Measurements from ENCODE around the gene ZNF33A.

ZNF33A gene

GRCh38 chr10:38093816-38094157 lies 83.3 kb downstream of the ZNF33A start:
- TF ChIP-seq CTCF (IDR thresholded peaks at IDR 0.05): no peak
- no peak overlapping the region for H3K27ac Mint-ChIP-seq
- H3K27me3 Mint-ChIP-seq (ENCODE audit: low read depth, poor library complexity): peaks cover 7% of the 10 kb centered on the region
- H3K9me3 Mint-ChIP-seq: peaks cover 76% of the 10 kb centered on the region
- H3K4me1 Mint-ChIP-seq: peaks cover 10% of the 10 kb centered on the region
- H3K4me3 Mint-ChIP-seq: peak overlapping the region; percentile 82
- H3K36me3 Mint-ChIP-seq (ENCODE audit: low read depth): peaks cover 47% of the 10 kb centered on the region
- DNase-seq: no peak

GRCh38 chr10:38094158-38094926 lies 83.9 kb downstream of the ZNF33A start, which contains the start of gene ZNF37A:
Gene ZNF37A, plus strand, starts transcription at chr10:38094337. Its CDS starts 2,281 bp downstream, at chr10:38096618.
- Mint-ChIP-seq H3K36me3 (ENCODE audit: low read depth) (peaks cover 53% of the 10 kb centered on the region), H3K4me3 (peak within 1 kb of the TSS; percentile 82), H3K27ac (peak within 1 kb of the TSS; percentile 69), H3K4me1 (peaks cover 10% of the 10 kb centered on the region), H3K27me3 (ENCODE audit: low read depth, poor library complexity) (peaks cover 7% of the 10 kb centered on the region), H3K9me3 (peaks cover 80% of the 10 kb centered on the region)
- no peak for TF ChIP-seq CTCF (IDR thresholded peaks at IDR 0.05)
- peak; percentile 75 for DNase-seq

GRCh38 chr10:38094927-38095574 lies 84.6 kb downstream of the ZNF33A start:
- Mint-ChIP-seq H3K9me3 (peaks cover 81% of the 10 kb centered on the region), H3K27ac (no peak overlapping the region)
- TF ChIP-seq CTCF (IDR thresholded peaks at IDR 0.05): no peak

GRCh38 chr10:38102880-38103279 lies 92.4 kb downstream of the ZNF33A start:
- no peak for DNase-seq
- H3K4me1 Mint-ChIP-seq: no peaks in the 10 kb centered on the region
- H3K27me3 Mint-ChIP-seq (ENCODE audit: low read depth, poor library complexity): no peaks in the 10 kb centered on the region

More at GRCh38 chr10:38094927-38095574, 84.6 kb downstream of the ZNF33A start:
- H3K4me1 Mint-ChIP-seq: peaks cover 10% of the 10 kb centered on the region
- peaks cover 7% of the 10 kb centered on the region for H3K27me3 Mint-ChIP-seq (ENCODE audit: low read depth, poor library complexity)
- H3K36me3 Mint-ChIP-seq (ENCODE audit: low read depth): peaks cover 60% of the 10 kb centered on the region
- peak overlapping the region; percentile 82 for H3K4me3 Mint-ChIP-seq
- DNase-seq: no peak

GRCh38 chr10:38103756-38104155 lies 93.3 kb downstream of the ZNF33A start:
- Mint-ChIP-seq H3K4me1 (no peaks in the 10 kb centered on the region), H3K36me3 (ENCODE audit: low read depth) (peaks cover 94% of the 10 kb centered on the region), H3K4me3 (no peak overlapping the region), H3K27me3 (ENCODE audit: low read depth, poor library complexity) (no peaks in the 10 kb centered on the region), H3K9me3 (peaks cover 100% of the 10 kb centered on the region), H3K27ac (no peak overlapping the region)
- DNase-seq: no peak
- no peak for TF ChIP-seq CTCF (IDR thresholded peaks at IDR 0.05)

More at GRCh38 chr10:38102880-38103279, 92.4 kb downstream of the ZNF33A start:
- Mint-ChIP-seq H3K27ac (no peak overlapping the region), H3K4me3 (no peak overlapping the region), H3K9me3 (peaks cover 100% of the 10 kb centered on the region), H3K36me3 (ENCODE audit: low read depth) (peaks cover 99% of the 10 kb centered on the region)
- no peak for TF ChIP-seq CTCF (IDR thresholded peaks at IDR 0.05)
